NB4 (cell line): ENCODE results near the gene PDHX.

Experiments used
- CTCF ChIP-seq: IDR thresholded peaks from one replicate; pipeline ENCODE4 v1.5.1; 2012; ENCODE audit warnings: low read depth, low read length
- MAX ChIP-seq: IDR thresholded peaks from 2 replicates; pipeline ENCODE4 v1.6.1; 2011; ENCODE audit warnings: low read depth, low read length
- MYC ChIP-seq: IDR thresholded peaks from 2 replicates; pipeline ENCODE4 v1.6.1; 2011; ENCODE audit warnings: low read depth, low read length
- POLR2A ChIP-seq: IDR thresholded peaks from 2 replicates; pipeline ENCODE4 v1.6.1; 2011; ENCODE audit warnings: mild to moderate bottlenecking; ENCODE audit not compliant: insufficient read length; ENCODE audit errors: extremely low read depth

- TF ChIP-seq CTCF (peak; percentile 17), POLR2A (no peak), MAX (no peak), MYC (no peak)
Measured at GRCh38 chr11:34869425-34869824, 47.0 kb upstream of the PDHX start.
